Renal cortical epithelial cell (primary cell): ENCODE data around the gene IGF1R. TPM values are rescaled to one million over a fixed set of nuclear protein-coding genes. Genes with fewer than 3 reads are reported as not detected.

Experiments used
- DNase-seq: peaks from one replicate; pipeline ENCODE4 v3.0.0-alpha.2; 2011; ENCODE audit warnings: low read depth
- total RNA-seq: library from RNA; depleted of rRNA; stranded (reverse); fragments of >200 nt; gene quantifications from 2 replicates; pipeline ENCODE4 v1.2.3, GENCODE V29; 2014

Gene IGF1R
- total RNA-seq, 1 donor from 2014 or later = 272 TPM

DNA sequence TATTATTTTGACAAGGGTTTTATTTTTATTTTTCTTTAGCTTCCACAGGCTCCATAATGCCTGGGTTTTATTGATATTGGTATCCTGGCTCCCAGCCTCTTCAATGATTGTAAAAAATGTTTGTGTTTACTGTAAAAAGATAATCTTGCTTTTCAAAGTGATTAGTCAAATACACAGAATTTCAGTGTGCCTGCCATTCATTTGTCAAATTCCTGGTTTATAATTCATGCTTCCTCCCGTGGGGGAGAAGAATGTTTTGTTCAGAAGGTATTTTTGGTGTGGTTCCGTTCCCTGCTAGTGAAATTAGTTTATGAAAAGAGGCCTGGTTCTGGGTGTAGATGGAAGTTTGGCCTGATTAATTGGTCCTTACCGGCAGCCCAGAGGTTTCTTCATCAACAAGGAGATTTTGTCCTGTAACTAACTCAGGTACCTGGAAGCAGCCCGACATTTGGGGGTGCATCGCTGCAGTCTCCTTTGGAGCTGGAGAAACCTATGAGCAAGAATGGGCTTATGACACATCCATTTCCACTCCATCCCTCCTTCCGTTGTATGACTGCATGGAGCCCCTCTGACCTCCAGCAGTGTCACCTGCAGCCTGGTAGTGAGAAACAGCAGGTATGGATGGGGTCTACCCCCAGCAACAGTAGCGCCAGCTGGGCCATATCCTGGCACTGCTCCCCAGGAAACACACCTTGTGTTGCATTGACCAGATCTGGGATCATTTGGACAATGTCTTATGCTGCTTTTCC lies 257.8 kb downstream of the IGF1R start:
- DNase-seq = no peak

DNA sequence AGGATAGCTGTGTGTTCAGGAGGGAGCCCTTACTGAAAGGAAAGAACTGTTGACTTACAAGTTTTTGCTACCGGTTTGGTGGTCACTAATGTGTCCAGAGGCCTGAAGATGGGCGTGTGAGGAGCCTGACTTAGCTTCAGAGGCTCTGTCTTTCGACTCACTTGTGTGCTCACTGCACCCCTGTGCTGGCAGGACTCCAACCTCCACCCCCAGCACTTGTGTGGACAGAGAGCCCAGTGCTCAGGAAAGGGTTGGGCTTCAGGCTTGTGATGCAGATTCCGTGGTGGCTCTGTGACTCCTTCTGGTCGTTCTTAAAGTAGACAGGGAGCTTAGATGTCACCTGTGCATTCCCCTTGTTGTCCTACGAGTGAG lies 258.4 kb downstream of the IGF1R start:
- DNase-seq = peak; percentile 72

DNA sequence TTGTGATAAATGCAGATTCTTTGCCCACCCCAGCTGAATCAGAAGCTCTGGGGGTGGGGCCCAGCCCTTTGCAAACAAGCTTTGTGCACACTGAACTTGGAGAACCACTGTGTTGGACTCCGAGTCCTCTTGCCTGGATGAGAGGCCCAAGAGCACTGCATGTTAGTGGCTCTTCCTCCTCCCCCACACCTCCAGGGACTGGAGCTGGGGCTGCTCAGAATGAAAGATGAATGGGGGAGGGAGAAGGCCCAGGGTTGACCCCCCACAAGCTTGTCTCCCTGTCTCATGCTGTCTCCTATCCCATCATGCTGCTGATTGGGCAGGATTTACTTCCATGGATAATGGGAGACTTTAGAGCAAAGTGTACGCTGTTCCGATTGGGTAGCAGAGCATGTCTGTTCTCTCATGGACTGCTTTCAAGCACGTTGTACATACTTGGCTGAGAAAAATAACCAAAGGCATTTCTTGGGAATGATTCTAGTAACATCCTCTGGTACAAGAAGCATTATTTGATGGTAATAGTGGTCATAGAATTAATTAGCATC lies 259.7 kb downstream of the IGF1R start:
- DNase-seq = peak; percentile 86

DNA sequence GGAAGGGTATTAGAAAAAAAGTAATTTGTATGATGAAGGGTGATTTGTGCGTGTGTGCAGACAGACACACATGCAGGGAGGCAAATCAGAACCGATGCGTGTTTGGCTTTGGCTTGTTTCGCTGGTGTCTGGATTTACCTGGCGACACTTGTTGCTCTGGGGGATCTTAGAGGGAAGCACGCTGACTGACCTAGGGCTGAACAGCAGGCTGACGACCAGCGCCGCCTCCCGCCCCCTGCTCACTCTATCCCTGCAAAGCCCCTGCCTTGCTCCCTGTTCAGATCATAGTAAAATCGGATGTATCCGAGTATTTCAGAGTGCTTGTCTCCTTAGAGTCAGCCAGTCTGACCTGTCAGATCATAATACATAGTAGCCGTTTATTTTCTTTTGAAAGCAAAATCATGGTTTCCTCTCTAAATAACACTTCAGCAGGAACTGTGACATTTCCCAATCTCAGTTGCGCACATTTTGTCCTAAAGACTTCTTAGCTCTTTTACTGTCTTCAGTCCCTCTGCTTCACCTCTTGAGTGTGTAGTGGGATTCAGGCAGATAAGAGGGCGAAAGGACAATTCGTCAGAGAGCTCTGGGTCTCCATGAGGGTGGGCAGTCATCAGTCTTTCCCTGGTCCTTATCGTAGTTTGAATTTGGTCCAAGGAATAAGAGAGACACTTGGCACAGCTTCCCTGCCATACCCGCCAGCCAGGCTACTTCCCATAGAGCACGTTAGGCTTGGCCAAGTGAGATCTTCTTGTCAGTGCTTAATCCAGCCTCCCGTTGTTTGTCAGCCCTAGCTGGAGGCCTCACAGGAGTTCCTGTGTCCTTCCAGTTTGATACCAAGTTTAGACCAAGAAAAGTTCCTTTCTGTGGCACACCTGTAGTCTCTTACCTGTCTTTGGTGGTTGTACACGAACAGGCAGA lies 261.9 kb downstream of the IGF1R start:
- DNase-seq = no peak

DNA sequence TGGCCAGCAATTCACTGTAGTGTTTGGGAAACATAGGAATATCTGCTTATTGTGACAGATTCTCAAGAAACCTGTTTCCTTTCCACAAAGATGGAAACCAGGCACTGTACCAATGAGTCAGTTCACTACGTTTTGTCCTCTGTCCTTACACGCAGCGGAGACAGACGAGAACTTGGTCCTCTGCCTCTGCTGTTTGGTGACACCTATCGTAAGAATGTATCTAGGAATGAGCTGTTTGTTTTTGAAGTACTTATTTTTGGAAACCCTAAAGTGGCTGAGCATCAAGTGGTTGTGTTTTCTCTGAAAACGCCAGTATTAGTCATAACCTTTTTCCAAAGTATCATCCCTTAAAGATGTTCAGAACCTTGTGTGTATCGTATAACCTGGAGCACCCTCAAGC lies 266.3 kb downstream of the IGF1R start:
- no peak for DNase-seq

DNA sequence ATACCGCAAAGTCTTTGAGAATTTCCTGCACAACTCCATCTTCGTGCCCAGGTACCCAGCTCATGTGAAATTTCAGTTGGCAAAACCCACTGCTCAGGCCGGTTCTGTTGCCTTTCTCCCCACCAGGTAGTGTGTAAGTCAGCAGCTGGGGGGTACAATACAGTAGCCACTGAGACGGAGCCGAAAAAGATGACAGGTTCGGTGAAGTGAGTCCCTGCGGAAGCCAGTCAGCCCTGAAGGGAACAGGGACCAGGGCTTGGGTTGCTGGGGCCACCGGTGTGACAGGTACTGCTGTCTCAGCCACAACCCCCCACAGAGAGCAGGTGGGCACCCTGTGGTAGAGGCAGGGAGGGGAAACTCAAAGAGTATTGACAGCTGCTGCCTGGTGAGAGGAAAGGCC lies 268.5 kb downstream of the IGF1R start:
- DNase-seq = no peak

DNA sequence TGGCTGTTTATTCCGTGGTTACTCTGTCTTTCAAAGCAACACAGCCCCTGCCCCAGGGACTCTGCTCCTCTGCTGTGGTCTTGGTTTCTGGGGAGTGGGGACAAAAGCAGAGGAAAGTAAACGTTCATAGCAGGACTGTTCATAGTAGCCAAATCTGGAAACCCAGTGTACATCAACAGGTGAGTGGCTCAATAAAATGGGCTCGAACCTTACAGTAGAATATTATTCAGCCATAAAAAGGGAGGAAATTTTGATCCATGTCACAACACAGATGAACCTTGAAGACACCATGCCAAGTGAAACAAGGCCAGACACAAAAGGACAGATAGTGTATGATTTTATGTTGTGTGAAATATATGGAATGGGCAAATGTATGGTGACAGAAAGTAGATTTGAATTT lies 269.1 kb downstream of the IGF1R start:
- DNase-seq = no peak

DNA sequence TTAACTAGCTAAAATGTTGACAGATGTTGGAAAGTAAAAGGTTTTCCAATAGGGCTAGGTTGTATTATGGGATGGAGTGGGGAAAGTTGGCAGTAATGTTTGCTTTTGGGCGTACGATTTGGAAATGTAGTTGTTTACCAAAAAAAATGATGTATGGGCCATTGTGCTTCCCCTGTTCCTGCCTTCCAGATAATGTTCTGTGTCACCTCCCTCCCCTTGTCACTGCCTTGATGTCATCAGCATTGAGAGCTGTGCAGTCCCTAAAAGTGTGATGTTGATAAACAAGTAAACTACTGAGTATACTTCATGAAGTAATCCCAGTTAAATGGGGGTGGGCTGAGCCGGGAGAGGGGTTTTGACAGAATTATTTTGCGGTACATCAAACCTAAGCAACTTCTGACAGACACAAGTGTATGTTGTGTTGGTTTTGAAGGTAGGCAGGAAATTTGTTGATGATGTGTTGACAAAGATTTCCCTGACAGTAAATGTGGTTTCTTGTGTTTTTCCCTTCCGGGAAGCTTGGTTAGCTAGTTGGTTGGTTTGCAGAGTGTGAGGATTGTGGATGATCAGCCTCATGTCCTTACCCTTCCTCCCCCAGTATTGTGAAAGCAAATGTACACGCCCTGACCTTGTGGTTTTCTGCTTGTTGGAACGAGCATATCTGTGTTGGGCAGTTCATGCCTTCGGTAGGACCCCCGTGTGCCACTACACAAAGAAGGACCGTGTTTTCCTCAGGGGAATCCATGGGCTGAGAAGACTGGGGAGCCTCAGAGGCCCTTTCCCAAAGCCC lies 271.9 kb downstream of the IGF1R start:
- DNase-seq = peak; percentile 44

DNA sequence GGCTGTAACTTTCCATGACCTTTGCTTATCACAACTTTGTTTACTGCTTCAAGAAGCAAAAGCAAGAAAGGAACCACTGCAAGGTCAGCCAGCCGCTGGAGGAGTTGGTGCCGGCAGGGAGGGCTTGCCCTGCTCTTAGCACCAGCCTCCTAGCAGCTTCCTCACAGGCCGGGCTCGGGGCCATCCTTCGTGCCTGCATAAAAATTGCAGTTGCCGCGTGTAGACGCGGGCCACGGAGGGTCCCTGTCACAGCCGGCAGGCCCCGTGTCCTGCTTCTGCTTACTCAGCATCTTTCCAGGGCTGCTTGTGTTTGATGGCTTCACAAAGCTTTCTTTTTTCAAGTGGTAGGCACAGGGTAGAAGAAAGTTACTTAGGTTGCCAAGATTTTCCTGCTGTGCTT lies 274.8 kb downstream of the IGF1R start:
- DNase-seq = no peak

DNA sequence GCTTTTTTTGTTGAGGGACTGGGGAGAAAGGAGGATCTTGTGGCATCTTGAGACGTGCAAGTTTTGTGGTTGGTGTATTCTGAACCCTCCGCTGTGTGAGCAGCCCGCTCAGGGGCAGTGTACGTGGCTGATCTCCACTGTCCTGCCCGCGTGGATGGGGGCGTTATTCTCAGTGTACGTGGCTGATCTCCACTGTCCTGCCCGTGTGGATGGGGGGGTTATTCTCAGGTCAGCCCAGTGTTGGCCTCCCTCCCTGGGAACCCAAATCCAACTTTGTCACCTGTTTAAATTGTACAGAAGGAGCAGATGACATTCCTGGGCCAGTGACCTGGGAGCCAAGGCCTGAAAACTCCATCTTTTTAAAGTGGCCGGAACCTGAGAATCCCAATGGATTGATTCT lies 275.2 kb downstream of the IGF1R start:
- DNase-seq = no peak

DNA sequence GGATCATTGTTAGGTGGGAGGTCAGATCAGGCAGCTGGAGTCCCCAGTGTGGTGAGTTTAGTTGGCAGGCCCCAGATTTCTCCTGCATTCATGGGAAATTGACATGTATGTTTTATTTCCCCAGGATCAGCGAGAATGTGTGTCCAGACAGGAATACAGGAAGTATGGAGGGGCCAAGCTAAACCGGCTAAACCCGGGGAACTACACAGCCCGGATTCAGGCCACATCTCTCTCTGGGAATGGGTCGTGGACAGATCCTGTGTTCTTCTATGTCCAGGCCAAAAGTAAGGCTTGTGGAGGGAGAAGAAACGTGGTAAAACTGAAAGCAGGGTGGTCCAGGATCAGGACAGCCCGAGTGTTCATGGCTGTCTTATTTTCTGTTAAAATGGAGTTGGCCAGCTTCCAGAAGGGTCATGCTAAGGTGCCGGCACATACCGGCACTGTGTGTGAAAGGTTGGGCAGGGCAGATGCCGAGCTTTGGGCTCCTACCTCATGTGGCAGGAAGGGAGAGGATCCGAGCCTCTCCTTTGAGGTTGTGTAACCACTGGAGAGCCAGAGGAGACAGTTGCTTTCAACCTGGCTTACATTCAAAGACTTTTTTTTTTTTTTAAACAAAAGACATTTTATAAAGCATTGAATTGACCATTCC lies 276.2 kb downstream of the IGF1R start:
- DNase-seq = no peak

DNA sequence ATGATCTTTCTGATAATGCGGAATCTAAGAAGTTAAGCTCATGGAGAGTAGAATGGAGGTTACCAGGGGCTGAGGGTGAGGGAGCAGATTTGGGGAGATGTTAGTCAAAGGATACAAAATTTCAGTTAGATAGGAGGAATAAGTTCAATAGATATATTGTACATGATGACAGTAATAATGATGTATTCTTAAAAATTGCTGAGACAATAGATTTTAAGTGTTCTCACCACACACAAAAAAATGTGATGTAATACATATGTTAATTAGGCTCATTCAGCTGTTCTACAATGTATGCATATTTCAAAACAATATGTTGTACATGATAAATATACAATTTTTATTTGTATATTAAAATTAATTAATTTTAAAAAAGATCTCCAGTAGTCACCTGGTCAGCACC lies 277.9 kb downstream of the IGF1R start:
- no peak for DNase-seq

DNA sequence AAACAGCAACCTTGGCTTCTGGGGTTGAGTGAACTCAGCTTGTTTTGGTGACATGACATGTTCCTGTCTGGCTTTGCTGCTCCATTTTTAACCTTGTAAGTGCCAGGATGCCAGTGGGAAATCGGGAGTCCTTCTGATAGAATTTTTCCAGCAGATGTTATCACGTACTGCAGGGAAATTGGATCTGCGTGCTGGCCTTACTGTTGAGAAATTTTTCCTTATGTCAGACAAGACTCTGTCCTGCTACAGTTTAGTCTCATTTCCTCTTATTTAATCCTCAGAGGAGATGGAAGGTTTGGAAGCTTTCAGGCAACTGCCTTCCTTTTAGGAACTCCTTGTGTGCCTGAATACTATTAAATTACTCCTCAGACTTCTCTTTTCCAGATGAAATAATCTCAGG lies 278.7 kb downstream of the IGF1R start:
- DNase-seq = no peak

DNA sequence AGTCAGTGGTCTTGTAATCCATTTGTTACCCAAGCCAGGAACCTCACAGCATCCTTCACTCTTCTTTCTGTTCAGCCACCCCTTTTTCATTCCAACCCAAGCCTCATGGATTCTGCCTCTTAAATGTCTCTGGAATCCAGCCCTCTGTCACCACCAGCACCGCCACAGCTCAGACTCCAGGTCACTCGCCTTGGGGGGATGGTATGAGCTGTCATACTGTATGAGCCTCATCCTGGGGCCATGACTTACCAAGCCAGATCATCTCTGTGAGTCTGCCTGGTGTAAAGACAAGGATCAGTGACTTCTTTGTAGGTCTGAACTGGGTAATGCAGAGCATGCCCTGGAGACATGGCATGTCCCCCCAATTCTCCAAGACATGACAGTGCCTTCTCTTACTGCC lies 279.7 kb downstream of the IGF1R start:
- no peak for DNase-seq

DNA sequence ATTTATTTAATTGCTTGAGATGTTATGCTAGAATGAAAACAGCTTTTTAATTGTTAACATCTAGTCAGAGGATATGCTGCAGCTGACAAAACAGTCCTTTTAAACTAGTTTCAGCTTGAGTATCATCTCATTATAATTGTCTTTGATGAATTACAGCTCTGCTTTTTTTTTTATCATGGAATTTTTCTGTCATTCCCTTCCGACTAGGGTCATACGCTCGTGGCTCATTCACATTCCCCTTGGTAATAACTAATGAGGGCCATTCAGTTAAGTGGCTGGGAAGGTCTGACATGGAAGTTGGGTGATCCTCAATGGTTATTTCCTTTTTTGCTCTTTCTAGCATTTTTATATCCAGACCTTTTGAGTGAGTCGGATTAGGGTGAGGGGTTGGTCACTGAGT lies 282.2 kb downstream of the IGF1R start:
- DNase-seq = no peak

DNA sequence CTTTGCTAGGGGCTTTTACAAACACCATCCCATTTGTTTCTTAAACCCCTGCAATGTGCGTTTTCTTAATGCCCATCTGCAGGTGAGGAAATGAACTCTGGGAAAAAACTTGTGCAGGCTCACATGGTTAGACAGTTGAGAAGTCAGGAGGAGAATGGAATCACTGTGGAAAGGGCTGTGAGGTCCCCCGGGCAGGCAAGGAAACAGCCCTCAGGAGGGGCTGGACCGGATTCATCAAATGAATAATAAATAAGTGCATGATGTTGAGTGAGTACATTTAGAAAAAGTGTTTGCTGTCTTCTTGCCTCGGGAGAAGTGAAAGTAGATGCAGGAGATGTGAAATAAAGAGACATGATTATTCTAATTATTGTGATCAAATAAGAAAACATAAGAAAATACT lies 282.7 kb downstream of the IGF1R start:
- DNase-seq = no peak

DNA sequence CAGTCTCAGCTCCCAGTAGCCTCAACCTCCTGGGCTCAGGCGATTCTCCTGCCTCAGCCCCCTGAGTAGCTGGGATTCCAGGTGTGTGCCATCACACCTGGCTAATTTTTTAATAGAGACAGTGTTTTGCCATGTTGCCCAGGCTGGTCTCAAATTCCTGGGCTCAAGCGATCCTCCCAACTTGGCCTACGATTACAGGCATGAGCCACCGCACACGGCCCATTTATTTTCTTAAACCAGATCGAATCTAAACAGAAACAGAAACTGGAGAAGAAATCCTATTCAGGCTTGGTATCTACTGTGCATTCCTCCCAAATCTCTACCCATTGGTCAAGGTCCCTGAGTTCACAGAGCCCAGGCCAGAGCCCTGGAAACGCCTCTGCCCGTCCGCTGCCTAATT lies 285.1 kb downstream of the IGF1R start:
- DNase-seq = no peak

DNA sequence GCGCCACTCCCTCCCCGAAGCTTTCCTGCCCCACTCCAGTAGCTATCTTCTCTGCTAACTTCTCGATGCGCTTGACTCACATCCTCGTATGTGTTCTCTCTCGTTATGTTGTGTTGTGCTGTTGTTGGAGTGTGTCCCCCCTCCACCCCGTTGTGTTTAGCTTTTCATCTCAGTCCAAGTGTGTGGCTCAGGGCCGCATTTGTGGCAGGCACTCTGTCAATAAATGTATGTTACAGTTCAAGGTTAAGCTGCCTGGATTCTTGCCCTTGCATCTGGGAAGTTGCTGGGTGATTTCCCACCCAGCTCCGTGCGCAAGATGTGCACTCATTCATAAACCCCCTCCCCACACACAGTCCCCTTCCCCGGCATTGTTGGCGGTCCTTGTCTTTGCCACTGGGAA lies 287.4 kb downstream of the IGF1R start:
- DNase-seq = no peak

DNA sequence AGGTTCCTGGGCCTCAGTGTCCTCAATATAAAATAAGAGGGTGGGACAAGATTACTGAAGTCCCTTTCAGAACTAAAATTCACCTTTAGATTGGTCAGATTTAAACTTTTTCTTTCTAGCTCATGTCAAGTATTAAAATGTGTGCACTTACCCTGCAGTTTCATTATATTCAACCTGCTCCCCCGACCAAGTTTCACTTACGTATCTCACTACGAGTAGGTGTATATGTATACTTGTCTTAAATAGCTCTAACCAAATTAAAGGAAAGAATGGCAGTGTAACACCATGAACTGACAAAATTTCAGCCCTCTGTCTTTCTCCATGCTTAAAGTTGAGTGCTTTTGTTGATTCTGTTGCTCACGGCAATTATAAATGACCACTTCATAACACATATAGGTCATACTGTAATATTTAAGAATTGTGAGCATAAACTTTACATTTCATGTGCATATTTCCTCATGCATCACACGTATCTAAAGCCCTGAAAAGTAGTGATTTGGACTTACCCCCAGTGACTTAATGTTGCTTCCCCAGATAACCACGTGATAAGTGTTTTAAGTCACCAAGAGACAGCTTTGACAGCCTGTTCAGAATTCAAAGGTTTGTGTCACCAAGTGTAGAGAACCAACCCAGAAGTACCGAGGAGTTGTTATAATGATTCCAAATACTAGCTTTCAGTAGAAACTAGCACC lies 289.2 kb downstream of the IGF1R start:
- no peak for DNase-seq

DNA sequence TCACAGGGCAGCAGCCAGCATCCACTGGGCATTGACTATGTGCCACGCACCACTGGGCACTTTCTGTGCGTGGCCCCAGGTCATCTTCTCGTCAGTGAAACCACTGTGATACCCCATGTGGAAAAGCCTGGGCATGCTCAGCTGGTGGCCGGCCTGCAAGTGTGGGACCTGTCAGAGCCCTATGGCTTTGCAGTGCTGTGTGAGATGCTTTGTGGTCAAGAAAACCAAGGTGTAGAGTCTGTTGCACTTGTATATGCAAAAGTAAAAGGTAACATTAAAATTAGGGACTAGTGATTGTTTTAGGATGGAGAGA lies 289.7 kb downstream of the IGF1R start:
- DNase-seq = no peak

DNA sequence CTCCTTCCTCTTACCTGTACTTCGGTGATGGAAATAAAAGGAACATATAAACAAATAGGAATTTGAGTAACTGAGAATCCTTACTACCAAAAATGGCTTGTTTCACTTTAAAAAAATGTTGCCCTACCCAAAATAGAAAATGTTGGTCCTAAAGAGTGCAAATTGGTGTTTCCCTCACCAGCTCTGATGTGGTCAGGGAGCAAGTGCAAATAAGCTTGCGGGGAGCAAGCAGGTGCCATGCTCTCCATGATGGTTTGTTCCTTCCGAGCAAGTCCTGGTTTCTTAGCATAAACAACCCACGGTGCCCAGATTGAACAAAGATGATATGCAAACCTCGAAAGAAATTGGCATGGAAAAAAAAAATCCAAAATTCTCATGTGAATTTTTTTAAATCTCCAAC lies 290.5 kb downstream of the IGF1R start:
- DNase-seq = no peak
